ENCODE results near the gene NFYC.

- TF ChIP-seq MAX (CRISPR knock-in tag; IDR thresholded peaks at IDR 0.05) (no peak), MLX (CRISPR knock-in tag; IDR thresholded peaks at IDR 0.05) (no peak), GABPB1 (CRISPR knock-in tag; IDR thresholded peaks at IDR 0.05) (no peak), ATF6 (CRISPR knock-in tag; IDR thresholded peaks at IDR 0.05) (no peak), CTCF (IDR thresholded peaks at IDR 0.05) (no peak), HMGXB4 (CRISPR knock-in tag; IDR thresholded peaks at IDR 0.05) (no peak), USF2 (CRISPR knock-in tag; IDR thresholded peaks at IDR 0.05) (no peak), USF1 (CRISPR knock-in tag; IDR thresholded peaks at IDR 0.05) (no peak)
These were observed 52.4 kb downstream of the NFYC start for GRCh38 chr1:40743860-40744259.
